Ovary (tissue), 9 donors: Measurements from ENCODE around the gene WBP1. TPM values are rescaled to one million over a fixed set of nuclear protein-coding genes. Genes with fewer than 3 reads are reported as not detected.
A peak's percentile ranks its signal among the peaks of the same experiment; 100 is the strongest.
"Not testable (repeated sequence)": the region's sequence is repeated elsewhere in the genome, so short reads cannot be mapped to it uniquely, and the experiment has no call there.

ENCODE experiments used
- DNase-seq, 5 donors: peaks; one replicate each; pipeline ENCODE4 v3.0.0-alpha.2; 2019 to 2020
- H3K27ac ChIP-seq, 2 donors: fragments of 200-600 bp; one replicate each; pipeline versions ENCODE4 v1.5.1 to v1.8.0; 2019 to 2022
- H3K27me3 ChIP-seq: fragments of 200-600 bp; one replicate; pipeline ENCODE4 v1.8.0; 2022
- H3K36me3 ChIP-seq: fragments of 200-600 bp; sonication (generic); one replicate; pipeline ENCODE4 v1.5.1; 2019
- H3K4me1 ChIP-seq: one replicate; pipeline ENCODE4 v1.8.1; 2013; ENCODE audit warnings: mild to moderate bottlenecking, moderate library complexity; ENCODE audit not compliant: insufficient read depth
- H3K4me3 ChIP-seq: fragments of 200-600 bp; sonication (generic); one replicate; pipeline ENCODE4 v1.5.1; 2017
- H3K9me3 ChIP-seq, 2 donors: fragments of 200-600 bp in 1 of 2; sonication (generic) in 1 of 2; one replicate each; pipeline versions ENCODE4 v1.5.1 to v1.8.1; 2013 to 2019; ENCODE audit warnings: mild to moderate bottlenecking in 1 of 2, moderate library complexity in 1 of 2
- CTCF ChIP-seq, 3 donors: fragments of 450-650 bp in 2 of 3; fragments of 200-600 bp in 1 of 3; IDR thresholded peaks; one replicate each; pipeline versions ENCODE4 v1.5.1 to v1.8.0; 2016 to 2022; ENCODE audit warnings: antibody characterized with exemption in 3 of 3, mild to moderate bottlenecking in 1 of 3
- EP300 ChIP-seq: sonication (generic); formaldehyde crosslinking; IDR thresholded peaks from one replicate; pipeline ENCODE4 v1.6.1; 2017; ENCODE audit warnings: antibody characterized with exemption
- POLR2A ChIP-seq: fragments of 450-650 bp; IDR thresholded peaks from one replicate; pipeline ENCODE4 v1.6.1; 2017; ENCODE audit warnings: antibody characterized with exemption, mild to moderate bottlenecking, moderate library complexity
- WGBS, 3 donors: extraction: QIAGEN DNeasy Blood & Tissue Kit in 1 of 3; methylation state at CpG; one replicate each; pipeline versions ENCODE4 v1.1.5 to v1.1.7; 2013 to 2017; 5-methylcytosine and 5-hydroxymethylcytosine counted together
- intact Hi-C, 4 donors: fragments of 100-400 bp; cut with DNase I; formaldehyde crosslinking; loops; one replicate each; pipeline versions ENCODE4 v1.11.0 to v1.15.1; 2022 to 2023
- polyA plus RNA-seq, 2 donors: library from polyadenylated mRNA; stranded (reverse); fragments of 200-250 nt in 1 of 2; fragments of 350-450 nt in 1 of 2; fragmentation: Illumina TruSeq in 1 of 2; extraction: RNeasy Lipid Tissue Mini Kit (QIAGEN cat#74804) in 1 of 2; gene quantifications; one replicate each; pipeline ENCODE4 v1.2.3, GENCODE V29; 2013 to 2014
- total RNA-seq, 7 donors: library from RNA; depleted of rRNA in 2 of 7; stranded (reverse); fragments of >200 nt in 2 of 7; fragmentation: NEBNext Ultra II Directional in 3 of 7; extraction: Animal tissue kit (Norgen Biotek cat#: 25700) in 3 of 7; gene quantifications; one replicate each; pipeline versions ENCODE4 v1.1.0 to v1.2.4, GENCODE V29; 2016 to 2023
- donor health status: DM: no; HTN: no; CAD: no; lungs with moderate emphysema.
- donor health status: DM: no; HTN: no; CAD: no.
- donor health status: Bipolar disorder and iron deficiency.
- donor health status: DM: yes; HTN: yes; CAD: no.
- donor health status: DM: no; HTN: no; CAD: no.
- donor health status: DM: yes; HTN: yes; CAD: no.

WBP1 gene
- total and polyA plus RNA-seq, 9 donors = 52.4 to 114 (median 73.3) TPM

GRCh38 chr2:74441170-74441689 lies 17.0 kb upstream of the WBP1 start:
- no peaks in the 10 kb centered on the region for H3K36me3 ChIP-seq
- no peak for DNase-seq
- H3K27ac ChIP-seq = peak overlapping the region in 1 of 2 donors; percentile 72
- TF ChIP-seq POLR2A = no peak
- no peak for TF ChIP-seq CTCF (IDR thresholded peaks at IDR 0.05)
- no peak for TF ChIP-seq EP300
- peak overlapping the region; percentile 32 for H3K4me3 ChIP-seq
- no peaks in the 10 kb centered on the region for H3K9me3 ChIP-seq
- H3K4me1 ChIP-seq = peaks cover 7% of the 10 kb centered on the region
- no peaks in the 10 kb centered on the region for H3K27me3 ChIP-seq
- 15 to 22% (median 21%) methylated on average over 33 of the region's 33 CpGs for WGBS, 3 donors
- intact Hi-C loops = no loop called here

DNA sequence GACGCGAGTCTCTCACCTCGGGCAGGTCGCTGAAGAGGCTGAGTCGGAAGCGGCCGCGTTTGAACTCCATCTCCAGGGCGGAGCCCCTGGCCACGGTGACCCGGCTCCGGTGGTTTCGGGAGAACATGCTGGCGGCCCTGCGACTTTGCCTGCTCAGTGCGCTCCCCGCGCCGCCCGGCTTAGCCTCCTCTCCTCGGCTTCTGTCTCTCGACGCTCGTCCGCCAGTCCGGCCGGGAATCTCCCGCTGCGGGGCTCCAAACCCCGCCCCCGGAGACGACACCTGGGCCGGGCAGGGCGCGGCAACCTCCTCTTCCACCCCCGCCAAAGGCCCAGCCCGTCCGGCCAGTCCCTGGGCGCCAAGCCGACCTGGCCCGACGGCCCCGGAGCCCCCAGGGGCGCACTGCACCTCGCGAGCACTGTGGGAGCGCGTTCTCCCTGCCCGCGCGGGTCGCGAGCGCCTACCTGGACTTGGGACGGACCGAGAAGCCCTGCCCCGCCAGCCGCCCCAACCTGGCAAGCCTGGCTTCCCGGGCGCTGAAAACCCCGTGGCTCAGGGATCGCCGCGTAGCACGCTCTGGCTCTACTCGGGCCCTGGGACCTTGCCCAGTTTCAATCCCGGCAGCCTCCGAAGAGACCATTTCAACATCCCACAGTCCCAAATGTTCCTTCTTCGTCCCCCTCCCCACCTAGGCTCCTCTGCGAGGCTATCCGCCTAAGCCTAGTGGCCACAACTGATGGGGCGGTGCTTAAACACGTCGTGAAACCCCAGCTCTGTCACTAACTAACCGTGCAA lies 16.4 kb upstream of the WBP1 start, which contains the start of gene RTKN:
Gene RTKN, minus strand, starts transcription at position 248 of the 793 bp plus-strand sequence. Its CDS starts 121 bp downstream, at position 127.
- Histone ChIP-seq H3K4me3 (peak within 1 kb of the TSS; percentile 32), H3K4me1 (peaks cover 7% of the 10 kb centered on the region), H3K27me3 (no peaks in the 10 kb centered on the region), H3K9me3 (no peaks in the 10 kb centered on the region), H3K27ac (peak within 1 kb of the TSS; percentile 16 to 72), H3K36me3 (no peaks in the 10 kb centered on the region)
- TF ChIP-seq POLR2A (no peak), EP300 (no peak), CTCF (IDR thresholded peaks at IDR 0.05) (no peak)
- WGBS, 3 donors = 5 to 18% (median 9%) methylated on average over 48 to 75 of the region's 75 CpGs
- intact Hi-C loops = no loop called here
- DNase-seq = peak in 4 of 5 donors; percentile 27 to 62 (median 48)

- intact Hi-C loops, H3K27ac ChIP-seq, H3K9me3 ChIP-seq, H3K27me3 ChIP-seq, DNase-seq, H3K36me3 ChIP-seq, H3K4me1 ChIP-seq: not testable (repeated sequence)
- H3K4me3 ChIP-seq = peak overlapping the region; percentile 32
- WGBS, 3 donors = 87 to 92% (median 88%) methylated on average over 16 of the region's 16 CpGs
These were observed 15.5 kb upstream of the WBP1 start for GRCh38 chr2:74442483-74443297.

- Histone ChIP-seq H3K4me1 (peaks cover 2% of the 10 kb centered on the region), H3K27me3 (no peaks in the 10 kb centered on the region), H3K4me3 (no peak overlapping the region), H3K27ac (no peak overlapping the region), H3K36me3 (no peaks in the 10 kb centered on the region), H3K9me3 (no peaks in the 10 kb centered on the region)
- WGBS, 3 donors = 8 to 10% (median 8%) methylated on average over 5 of the region's 5 CpGs
- TF ChIP-seq POLR2A (no peak), EP300 (no peak), CTCF (IDR thresholded peaks at IDR 0.05) (no peak)
- intact Hi-C loops = no loop called here
- DNase-seq = no peak
These were observed 13.5 kb upstream of the WBP1 start for GRCh38 chr2:74444498-74445318.
